GM12874 (cell line): ENCODE measurements around the gene TMIE.

Experiments
- TF ChIP-seq, protein P1 (sequence below): IDR thresholded peaks from 2 replicates; pipeline ENCODE4 v1.5.1; 2011; ENCODE audit warnings: low read depth, mild to moderate bottlenecking, control low read depth, low read length, moderate library complexity; ENCODE audit not compliant: insufficient read depth

The TMIE gene

DNA sequence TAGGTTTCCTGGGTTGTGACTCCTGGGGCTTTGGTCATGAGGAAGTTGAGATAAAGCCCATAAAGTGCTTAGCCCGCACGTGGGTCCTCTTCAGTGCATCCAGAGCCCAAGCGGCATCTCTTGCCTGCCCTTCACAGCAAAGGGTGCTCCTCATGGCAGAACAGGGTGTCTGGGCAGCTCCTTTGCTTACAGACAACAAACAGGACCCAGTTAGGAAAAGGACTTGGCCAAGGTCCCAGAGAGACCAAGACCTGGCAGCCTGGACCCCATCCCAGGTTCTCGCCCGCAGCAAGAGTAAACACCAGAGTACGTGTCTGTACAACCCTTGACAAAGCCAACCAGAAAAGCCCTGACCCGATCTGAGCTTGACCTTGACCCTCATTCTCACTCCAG lies 34.7 kb upstream of the TMIE start:
- TF ChIP-seq, protein P1, sequence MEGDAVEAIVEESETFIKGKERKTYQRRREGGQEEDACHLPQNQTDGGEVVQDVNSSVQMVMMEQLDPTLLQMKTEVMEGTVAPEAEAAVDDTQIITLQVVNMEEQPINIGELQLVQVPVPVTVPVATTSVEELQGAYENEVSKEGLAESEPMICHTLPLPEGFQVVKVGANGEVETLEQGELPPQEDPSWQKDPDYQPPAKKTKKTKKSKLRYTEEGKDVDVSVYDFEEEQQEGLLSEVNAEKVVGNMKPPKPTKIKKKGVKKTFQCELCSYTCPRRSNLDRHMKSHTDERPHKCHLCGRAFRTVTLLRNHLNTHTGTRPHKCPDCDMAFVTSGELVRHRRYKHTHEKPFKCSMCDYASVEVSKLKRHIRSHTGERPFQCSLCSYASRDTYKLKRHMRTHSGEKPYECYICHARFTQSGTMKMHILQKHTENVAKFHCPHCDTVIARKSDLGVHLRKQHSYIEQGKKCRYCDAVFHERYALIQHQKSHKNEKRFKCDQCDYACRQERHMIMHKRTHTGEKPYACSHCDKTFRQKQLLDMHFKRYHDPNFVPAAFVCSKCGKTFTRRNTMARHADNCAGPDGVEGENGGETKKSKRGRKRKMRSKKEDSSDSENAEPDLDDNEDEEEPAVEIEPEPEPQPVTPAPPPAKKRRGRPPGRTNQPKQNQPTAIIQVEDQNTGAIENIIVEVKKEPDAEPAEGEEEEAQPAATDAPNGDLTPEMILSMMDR, result no peak

DNA sequence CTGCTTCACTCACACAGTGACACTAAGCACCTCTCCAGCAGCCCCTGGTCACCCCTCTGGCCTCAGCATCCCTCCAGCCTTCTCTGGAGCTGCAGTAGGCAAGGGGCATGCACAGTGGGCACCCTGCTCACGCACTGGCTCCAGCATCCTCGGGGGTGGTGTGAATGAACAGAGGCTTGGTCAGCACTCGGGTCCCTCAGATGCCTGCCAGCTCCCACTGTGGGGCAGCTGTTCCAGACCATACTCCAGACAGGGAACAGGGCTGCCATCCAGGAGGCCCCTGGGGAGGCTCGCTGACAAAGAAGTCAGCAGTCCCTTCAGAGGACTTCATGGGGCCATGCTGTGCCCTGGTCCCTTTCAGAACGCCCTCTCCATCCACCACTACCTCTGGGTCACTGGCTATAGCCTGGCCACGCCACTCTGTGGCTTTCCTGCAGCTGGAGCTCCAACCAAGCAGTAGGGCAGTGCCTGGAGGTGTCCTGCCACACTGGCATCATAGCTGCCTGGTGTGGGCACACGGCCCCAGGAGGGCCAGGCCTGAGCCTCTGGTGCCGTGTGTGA lies 34.1 kb upstream of the TMIE start:
- TF ChIP-seq, protein P1, result no peak

DNA sequence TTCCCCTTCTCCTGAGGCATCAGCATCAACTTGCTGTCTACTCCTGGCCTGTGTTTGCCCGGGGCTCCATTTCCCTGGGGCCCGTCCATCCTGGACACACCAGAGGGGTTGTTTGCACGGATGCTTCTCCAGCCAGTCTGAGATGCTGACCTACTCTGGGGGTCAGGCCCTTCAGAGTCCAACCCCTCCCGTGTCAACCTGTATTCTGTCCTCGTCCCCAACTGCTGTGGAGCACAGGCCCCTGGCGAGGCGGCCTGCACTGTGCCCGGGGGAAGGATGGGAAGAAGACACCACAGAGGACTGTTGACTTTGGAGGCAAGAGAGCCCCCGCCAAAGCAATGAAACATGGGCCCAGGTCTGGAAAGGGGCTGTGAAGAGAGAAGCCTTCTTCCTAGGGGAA lies 33.5 kb upstream of the TMIE start:
- TF ChIP-seq, protein P1, result no peak

DNA sequence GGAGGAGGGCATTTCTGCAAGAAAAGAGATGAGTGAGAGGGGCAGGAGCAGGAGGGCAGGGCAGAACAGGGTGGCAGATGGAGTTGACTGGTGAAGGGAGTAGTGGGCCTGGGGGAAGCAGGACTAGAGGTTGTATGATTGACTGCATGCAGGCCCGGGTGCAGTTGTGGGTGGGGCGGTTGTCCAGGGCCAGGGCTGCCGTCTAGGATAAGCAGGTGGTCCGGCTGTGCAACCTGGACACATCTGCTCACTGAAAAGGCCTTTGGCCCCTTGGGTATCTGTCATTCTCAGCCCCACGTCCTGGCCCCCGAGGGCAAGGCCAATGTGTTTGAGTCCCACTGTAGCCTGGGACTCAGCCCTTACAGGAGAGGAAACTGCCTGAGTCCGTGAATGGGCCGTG lies 33.1 kb upstream of the TMIE start:
- TF ChIP-seq, protein P1, result no peak

DNA sequence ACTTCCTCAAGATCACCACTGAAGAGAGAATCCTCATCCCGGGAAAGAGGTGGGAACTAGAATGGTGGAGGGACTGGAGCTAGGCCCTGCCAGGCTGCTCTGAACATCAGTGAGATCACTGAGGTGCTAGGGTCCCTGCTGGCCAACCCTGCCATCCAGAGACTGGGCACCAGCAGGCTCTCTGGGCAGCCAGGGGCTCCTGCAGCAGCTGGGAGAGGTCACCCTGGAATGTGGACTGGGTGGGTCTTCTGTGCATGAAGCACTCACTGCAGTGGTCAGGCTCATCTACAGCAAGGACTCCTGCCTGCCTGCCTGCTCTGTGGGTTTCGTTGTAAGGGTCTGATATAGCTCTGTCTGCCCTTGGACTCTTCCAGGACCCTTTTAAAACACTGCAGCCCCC lies 32.6 kb upstream of the TMIE start:
- TF ChIP-seq, protein P1, result no peak

DNA sequence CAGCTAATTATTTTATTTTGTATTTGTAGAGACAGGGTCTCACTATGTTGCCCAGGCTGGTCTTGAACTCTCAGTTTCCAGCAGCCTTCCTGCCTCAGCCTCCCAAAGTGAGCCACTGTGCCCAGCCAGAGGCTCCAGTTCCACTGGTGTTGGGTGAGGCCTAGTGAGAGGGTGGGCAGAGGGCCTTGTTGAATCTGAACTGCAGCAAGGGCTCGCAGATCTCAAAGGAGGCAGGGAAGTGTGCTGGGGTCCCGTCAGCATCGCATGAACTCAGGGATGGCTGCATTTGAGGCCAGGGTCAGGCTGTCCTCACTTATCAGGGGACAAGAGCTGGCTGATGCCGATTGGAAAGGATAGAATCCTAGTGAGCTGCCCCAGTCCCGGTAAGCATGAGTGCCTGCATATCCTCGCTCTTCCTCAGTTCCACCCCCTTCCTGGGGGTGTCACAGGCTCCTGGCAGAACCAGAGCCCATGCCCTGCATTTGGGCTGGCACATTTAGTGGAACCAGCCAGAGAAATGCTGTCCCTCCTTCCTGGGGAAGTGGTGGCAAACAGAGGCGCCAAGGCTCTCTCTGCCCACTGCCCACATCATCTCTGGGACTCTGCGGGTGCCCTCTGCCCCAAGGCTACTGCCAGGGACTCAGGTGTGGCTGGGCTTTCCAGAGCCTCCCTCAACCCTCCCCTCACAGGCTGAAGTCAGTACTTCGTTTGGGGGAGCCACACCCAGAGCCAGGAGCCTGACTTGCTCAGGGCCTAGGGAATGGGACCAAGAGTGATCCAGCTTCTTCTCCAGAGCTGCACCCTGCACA lies 31.8 kb upstream of the TMIE start:
- TF ChIP-seq, protein P1, result no peak

DNA sequence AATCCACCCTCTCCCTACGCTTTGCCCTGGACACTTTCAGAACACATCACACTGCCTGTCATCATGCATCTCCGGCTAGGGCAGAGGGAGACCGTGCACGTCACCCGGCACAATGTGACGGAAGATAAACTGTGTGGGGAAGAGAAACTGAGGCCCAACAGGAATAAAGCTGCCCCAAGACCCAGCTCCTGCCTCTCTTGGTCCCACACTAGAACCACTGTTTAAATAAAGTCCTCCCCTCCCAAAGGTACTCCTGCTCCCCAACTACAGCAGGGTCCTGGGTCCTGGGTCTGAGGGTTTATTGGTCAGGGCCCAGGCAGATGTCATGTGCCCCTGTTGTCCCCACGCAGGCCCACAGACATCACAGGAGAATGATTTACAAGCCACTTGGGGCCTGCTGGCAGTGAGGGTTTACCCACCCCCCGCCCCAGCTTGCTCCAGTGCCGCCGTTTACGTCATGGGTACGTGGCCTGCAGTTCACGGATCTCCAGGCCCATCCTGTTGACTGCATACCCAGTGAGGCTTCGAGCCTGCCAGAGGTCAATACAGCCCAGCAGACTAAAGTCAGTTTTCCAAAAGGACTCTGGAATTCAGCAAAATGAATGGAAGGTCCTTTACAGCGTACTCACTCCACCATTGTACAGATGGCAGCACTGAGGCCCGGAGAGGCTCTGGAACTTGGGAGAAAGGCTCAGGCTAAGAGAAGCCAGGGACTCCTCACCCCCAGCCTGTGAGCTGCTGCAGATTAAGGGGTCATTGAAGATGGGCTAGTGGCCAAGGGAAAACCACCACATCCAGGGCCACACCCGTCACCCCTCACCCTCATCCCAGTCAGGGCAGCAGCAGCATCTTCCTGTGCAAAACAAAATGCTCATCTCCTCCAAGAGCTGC lies 30.9 kb upstream of the TMIE start:
- TF ChIP-seq, protein P1, result no peak
